ENCODE results near the gene CEP57L1. TPM values are rescaled to one million over a fixed set of nuclear protein-coding genes. Genes with fewer than 3 reads are reported as not detected.
"Not testable (repeated sequence)": the region's sequence is repeated elsewhere in the genome, so short reads cannot be mapped to it uniquely, and the experiment has no call there.

The CEP57L1 gene
- total and polyA plus RNA-seq, 3 donors from 2014 or later: 32.5 to 50.6 (median 32.7) TPM

DNA sequence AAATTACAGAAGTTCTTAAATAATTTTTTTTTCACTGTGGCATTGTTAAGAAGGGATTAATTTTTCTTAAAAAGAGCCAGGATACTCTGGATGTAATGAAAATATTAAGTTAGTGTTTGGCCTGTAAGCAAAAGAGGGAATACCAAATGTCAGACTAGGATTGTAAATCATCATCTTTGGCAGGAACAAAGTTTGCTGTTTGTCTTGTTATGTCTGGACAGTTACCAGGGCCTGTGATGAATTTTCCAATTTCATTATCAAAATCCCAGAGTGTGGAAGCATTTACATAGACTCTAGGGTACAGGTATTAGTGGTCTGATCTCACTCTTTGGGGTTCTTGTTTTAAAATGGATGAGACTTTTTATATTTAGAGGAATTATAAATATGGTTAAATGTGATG, 26.1 kb downstream of the CEP57L1 start:
- Histone ChIP-seq H3K27me3 (no peaks in the 10 kb centered on the region), H3K27ac (no peak overlapping the region), H3K36me3 (ENCODE audit: low read depth, missing control alignments) (no peaks in the 10 kb centered on the region), H3K4me1 (no peaks in the 10 kb centered on the region), H3K4me3 (no peak overlapping the region), H3K9me3 (no peaks in the 10 kb centered on the region)
- DNase-seq: no peak
- intact Hi-C loops (cut with DNase I; ENCODE audit: low total_unique reads): no loop called here
- TF ChIP-seq POLR2A (IDR thresholded peaks at IDR 0.05): no peak
- TF ChIP-seq, protein P1, sequence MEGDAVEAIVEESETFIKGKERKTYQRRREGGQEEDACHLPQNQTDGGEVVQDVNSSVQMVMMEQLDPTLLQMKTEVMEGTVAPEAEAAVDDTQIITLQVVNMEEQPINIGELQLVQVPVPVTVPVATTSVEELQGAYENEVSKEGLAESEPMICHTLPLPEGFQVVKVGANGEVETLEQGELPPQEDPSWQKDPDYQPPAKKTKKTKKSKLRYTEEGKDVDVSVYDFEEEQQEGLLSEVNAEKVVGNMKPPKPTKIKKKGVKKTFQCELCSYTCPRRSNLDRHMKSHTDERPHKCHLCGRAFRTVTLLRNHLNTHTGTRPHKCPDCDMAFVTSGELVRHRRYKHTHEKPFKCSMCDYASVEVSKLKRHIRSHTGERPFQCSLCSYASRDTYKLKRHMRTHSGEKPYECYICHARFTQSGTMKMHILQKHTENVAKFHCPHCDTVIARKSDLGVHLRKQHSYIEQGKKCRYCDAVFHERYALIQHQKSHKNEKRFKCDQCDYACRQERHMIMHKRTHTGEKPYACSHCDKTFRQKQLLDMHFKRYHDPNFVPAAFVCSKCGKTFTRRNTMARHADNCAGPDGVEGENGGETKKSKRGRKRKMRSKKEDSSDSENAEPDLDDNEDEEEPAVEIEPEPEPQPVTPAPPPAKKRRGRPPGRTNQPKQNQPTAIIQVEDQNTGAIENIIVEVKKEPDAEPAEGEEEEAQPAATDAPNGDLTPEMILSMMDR (IDR thresholded peaks at IDR 0.05): no peak

DNA sequence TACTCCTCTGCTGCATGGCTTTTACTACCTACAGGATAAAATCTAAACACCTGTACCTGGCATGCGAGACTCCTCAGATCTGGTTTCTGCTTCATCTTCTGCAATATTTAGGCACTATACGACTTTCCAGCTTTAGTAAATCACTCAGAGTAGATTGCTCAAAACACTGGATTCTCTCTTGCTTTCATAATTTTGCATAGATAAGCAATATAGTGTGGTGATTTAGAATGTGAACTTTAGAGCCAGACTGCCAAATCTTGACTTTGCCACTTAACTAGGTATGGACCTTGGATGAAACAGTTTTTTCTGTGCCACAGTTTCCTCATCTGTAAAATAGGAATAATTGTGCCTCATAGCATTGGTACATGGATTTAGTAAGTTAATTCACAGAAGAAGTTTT, 28.9 kb downstream of the CEP57L1 start:
- DNase-seq: no peak
- no peaks in the 10 kb centered on the region for H3K27me3 ChIP-seq
- no peak for TF ChIP-seq POLR2A (IDR thresholded peaks at IDR 0.05)
- TF ChIP-seq, protein P1 (IDR thresholded peaks at IDR 0.05): no peak
- H3K27ac ChIP-seq: no peak overlapping the region
- no peaks in the 10 kb centered on the region for H3K4me1 ChIP-seq
- WGBS, 2 donors: 81 to 95% methylated on average over 2 of the region's 2 CpGs
- H3K4me3 ChIP-seq: no peak overlapping the region
- H3K9me3 ChIP-seq: no peaks in the 10 kb centered on the region
- no peaks in the 10 kb centered on the region for H3K36me3 ChIP-seq (ENCODE audit: low read depth, missing control alignments)
- intact Hi-C loops (cut with DNase I; ENCODE audit: low total_unique reads): no loop called here

DNA sequence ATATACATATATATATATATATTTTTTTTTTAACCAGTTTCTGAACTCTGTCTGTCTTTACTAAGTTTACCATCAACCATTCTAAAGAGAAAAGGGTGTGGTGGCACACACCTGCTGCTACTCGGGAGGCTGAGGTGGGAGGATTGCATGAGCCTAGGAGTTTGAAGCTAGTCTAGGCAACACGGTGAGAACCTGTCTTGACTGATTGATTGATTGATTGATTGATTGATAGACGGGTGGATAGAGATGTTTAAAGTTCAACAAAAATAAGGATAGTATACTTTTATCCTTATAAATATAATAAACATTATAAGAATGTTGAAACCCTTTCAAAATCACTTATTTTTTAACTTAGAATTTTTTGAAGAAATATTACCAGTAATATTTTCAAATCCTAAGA, 30.2 kb downstream of the CEP57L1 start:
- TF ChIP-seq POLR2A (IDR thresholded peaks at IDR 0.05): no peak
- TF ChIP-seq, protein P1 (IDR thresholded peaks at IDR 0.05): no peak
- no peak overlapping the region for H3K27ac ChIP-seq
- no peaks in the 10 kb centered on the region for H3K36me3 ChIP-seq (ENCODE audit: low read depth, missing control alignments)
- H3K4me3 ChIP-seq: no peak overlapping the region
- WGBS, 2 donors: 78 to 86% methylated on average over 3 of the region's 3 CpGs
- no peaks in the 10 kb centered on the region for H3K9me3 ChIP-seq
- intact Hi-C loops (cut with DNase I; ENCODE audit: low total_unique reads): no loop called here
- no peaks in the 10 kb centered on the region for H3K27me3 ChIP-seq
- no peak for DNase-seq
- H3K4me1 ChIP-seq: no peaks in the 10 kb centered on the region

DNA sequence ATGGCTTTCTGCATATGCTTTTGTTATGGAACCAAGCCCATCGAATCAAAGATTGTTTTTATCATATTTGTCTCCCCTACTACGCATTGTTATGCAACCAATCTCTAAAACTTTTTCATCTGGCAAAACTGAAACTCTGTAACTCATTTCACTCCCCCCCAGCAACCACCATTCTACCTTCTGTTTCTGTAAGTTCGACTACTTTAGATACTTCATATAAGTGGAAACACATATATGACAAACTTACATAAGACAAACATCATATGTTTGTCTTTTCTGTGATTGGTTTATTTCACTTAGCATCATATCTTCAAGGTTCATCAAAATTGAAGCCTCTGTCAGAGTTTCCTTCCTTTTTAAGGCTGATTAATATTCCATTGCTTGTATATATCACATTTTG, 34.8 kb downstream of the CEP57L1 start:
- H3K4me1 ChIP-seq: no peaks in the 10 kb centered on the region
- H3K4me3 ChIP-seq: no peak overlapping the region
- no peak for DNase-seq
- TF ChIP-seq, protein P1 (IDR thresholded peaks at IDR 0.05): no peak
- TF ChIP-seq POLR2A (IDR thresholded peaks at IDR 0.05): no peak
- H3K36me3 ChIP-seq (ENCODE audit: low read depth, missing control alignments): no peaks in the 10 kb centered on the region
- intact Hi-C loops (cut with DNase I; ENCODE audit: low total_unique reads): no loop called here
- H3K27me3 ChIP-seq: no peaks in the 10 kb centered on the region
- H3K9me3 ChIP-seq: no peaks in the 10 kb centered on the region
- 83 to 87% methylated on average over 3 of the region's 3 CpGs for WGBS, 2 donors
- no peak overlapping the region for H3K27ac ChIP-seq

DNA sequence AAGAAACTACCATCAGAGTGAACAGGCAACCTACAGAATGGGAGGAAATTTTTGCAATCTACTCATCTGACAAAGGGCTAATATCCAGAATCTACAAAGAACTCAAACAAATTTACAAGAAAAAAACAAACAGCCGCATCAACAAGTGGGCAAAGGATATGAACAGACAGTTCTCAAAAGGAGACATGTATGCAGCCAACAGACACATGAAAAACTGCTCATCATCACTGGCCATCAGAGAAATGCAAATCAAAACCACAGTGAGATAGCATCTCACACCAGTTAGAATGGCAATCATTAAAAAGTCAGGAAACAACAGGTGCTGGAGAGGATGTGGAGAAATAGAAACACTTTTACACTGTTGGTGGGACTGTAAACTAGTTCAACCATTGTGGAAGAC, 40.3 kb downstream of the CEP57L1 start:
- H3K4me1 ChIP-seq; H3K36me3 ChIP-seq (ENCODE audit: low read depth, missing control alignments); H3K9me3 ChIP-seq; H3K27me3 ChIP-seq; intact Hi-C loops (cut with DNase I; ENCODE audit: low total_unique reads); DNase-seq; H3K27ac ChIP-seq; H3K4me3 ChIP-seq: not testable (repeated sequence)
- WGBS, 2 donors: 91 to 95% methylated on average over 1 of the region's 1 CpG

DNA sequence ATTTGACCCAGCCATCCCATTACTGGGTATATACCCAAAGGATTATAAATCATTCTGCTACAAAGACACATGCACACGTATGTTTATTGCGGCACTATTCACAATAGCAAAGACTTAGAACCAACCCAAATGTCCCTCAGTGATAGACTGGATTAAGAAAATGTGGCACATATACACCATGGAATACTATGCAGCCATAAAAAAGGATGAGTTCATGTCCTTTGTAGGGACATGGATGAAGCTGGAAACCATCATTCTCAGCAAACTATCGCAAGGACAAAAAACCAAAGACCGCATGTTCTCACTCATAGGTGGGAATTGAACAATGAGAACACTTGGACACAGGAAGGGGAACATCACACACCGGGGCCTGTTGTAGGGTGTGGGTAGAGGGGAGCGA, 40.7 kb downstream of the CEP57L1 start:
- intact Hi-C loops (cut with DNase I; ENCODE audit: low total_unique reads); H3K4me1 ChIP-seq; H3K9me3 ChIP-seq; H3K36me3 ChIP-seq (ENCODE audit: low read depth, missing control alignments); H3K4me3 ChIP-seq; DNase-seq; H3K27ac ChIP-seq; H3K27me3 ChIP-seq: not testable (repeated sequence)
- WGBS, 2 donors: 94 to 97% methylated on average over 6 of the region's 6 CpGs

DNA sequence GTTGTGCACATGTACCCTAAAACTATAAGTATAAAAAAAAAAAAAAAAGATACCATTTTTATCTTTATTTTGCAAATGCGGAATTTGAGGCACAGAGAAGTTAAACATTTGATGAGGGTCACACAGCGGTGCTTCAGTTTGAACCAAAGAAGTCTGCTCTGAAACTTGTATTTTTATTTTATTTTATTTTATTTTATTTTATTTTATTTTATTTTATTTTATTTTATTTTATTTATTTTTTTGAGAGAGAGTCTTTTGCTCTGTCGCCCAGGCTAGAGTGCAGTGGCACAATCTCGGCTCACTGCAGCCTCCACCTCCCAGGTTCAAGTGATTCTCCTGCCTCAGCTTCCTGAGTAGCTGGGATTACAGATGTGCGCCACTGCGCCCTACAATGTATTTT, 41.2 kb downstream of the CEP57L1 start:
- 98% methylated on average over 6 of the region's 6 CpGs for WGBS, 2 donors
- H3K27ac ChIP-seq; intact Hi-C loops (cut with DNase I; ENCODE audit: low total_unique reads); H3K36me3 ChIP-seq (ENCODE audit: low read depth, missing control alignments); DNase-seq; H3K9me3 ChIP-seq; H3K4me1 ChIP-seq; H3K27me3 ChIP-seq; H3K4me3 ChIP-seq: not testable (repeated sequence)
